ENCODE results near the gene DNAJC18.
A peak's percentile ranks its signal among the peaks of the same experiment; 100 is the strongest.
"Not testable (repeated sequence)": the region's sequence is repeated elsewhere in the genome, so short reads cannot be mapped to it uniquely, and the experiment has no call there.

DNAJC18 gene

DNA sequence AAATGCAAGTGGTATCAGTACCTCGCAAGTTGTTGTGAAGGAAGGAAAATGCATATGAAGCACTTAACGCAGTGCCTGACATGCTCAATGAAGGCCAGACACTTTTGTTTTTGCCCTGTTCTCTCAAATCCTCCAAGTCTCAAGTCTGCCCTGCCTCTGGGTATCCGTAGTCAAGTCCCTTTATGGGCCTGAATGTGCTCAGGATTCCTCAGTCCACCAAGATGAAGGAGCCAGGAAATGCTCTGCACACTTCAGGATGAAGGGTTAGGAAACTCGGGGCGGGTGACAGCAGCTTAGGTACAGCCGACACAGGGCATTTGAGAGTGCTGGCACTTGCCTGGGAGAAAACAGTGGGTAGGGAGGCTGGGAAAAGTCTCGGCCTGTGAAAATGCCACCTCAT is 21.9 kb upstream of the DNAJC18 start:
- DNase-seq (ENCODE audit: low read depth in 2 of 2): no peak

DNA sequence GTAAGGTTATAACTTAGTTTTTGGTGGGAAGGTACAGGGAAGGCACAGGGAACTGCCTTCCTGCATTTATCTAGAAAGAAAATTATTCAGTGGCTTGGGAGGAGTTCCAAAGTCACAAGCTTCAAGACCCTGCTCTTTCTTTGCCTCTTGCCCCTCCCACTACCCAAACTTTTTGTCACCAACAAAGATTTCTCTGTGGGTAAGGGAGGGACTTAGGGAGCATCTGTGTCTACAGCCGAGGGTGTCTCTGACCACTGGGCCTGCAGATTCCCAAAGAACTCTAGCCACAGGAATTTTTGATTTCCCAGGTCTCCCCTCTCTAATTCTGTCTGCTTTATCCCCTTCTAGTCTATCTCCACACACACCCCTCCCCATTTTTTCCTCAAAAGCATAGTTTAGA is 21.1 kb upstream of the DNAJC18 start:
- DNase-seq (ENCODE audit: low read depth in 2 of 2): no peak

DNA sequence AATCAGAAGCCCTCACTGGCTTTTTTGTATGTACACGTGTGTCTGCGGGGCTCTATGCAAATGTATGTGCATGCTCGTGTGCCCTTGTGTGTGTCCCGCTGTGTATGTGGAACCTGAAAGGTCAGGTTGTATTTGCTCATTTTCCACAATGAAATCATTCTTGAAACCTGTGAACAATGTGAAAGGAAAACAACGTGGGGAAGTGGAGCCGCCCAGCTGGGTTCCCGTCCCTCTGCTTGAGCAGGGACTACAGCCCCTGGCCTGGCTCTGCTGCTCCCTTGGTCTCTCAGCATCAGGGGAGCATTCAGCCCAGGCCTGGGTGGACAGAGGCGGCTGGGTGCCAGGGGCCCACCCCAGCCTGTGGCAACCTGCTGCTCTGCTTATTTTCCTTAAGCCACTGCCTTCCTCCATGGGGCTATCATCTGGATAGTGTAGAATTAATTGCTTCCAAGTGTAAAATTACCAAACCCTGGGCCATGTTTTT is 20.2 kb upstream of the DNAJC18 start:
- DNase-seq (ENCODE audit: low read depth in 2 of 2): no peak

DNA sequence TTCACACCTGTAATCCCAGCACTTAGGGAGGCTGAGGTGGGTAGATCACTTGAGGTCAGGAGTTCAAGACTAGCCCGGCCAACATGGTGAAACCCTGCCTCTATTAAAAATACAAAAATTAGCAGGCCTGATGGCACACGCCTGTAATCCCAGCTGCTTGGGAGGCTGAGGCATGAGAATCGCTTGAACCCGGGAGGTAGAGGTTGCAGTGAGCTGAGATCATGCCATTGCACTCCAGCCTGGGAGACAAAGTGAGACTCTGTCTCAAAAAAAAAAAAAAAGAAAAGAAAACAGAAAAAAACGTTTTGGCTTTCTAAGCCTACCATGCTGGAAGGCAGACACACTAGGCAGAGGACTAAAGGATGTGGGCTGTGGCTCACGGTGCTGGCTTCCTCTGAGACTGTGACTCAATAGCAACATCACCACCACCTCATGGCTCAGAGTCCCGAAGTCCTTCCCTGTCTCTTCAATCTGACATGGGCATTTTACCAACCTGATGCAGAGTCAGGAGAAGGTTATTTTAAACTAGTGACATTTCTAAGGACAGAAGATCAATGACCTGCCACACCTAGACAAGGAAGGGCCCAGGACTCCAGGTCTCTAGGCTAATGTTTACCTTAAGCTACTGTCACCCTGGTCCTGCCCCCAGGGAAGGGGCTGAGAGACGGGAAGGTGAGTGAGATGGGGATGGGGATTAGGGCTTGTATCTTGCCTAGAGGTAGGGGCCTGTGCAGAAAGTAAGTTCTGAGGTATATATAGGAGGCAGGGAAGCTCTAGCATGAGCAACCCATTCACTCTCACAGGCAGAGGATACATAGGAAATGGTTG is 19.5 kb upstream of the DNAJC18 start:
- peak; percentile 47 to 55 for DNase-seq (ENCODE audit: low read depth in 2 of 2)

DNA sequence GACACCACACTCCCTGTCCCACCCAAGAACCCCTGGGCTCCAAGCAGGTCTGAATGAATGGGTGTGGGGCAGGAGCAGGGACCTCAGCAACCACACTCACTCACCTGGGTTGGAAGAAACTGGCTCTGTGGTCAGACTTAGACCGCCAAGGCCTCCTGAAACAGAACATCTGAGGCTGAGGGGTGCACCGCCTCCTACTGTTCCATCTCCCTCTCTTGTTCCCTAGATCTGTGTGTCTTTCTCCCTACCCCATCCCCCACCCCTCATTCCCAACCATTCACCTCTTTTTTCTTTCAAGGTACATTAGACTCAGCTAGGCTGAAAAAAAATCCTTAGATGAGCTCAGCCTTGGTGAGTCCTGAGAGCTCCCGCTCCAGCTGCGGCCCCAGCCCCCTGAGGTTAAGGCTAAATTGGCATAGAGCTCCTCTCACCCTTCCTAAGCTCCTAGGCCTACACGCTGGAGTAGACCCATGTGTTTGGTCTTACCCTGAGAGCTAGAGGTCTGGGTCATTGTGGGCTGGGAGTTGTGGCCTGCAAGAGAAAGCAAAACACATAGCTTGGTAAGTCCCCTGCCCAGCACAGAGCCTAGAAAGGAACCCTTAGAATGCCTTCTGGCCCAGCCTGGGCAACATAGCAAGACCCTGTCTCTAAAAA is 18.5 kb upstream of the DNAJC18 start:
- no peak for DNase-seq (ENCODE audit: low read depth in 2 of 2)

DNA sequence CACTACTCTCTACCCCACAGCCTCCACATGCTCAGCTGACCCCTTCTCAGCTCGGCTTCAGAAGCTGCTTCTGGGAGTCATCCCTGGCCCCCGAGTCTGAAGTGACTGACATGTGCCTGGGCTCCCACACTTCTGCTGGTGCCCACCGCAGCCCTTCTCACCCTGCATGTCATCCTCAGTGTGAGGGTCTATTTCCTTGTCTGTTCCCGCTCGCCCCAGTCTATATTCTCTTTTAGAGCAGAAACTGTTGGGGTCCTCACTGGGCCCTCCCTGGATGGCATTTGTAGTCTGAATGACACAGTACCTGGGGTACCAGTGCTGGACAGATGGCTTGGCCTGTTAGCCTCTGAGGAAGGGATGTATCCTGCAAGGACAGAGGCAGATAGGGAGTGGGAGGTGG is 17.9 kb upstream of the DNAJC18 start:
- no peak for DNase-seq (ENCODE audit: low read depth in 2 of 2)

DNA sequence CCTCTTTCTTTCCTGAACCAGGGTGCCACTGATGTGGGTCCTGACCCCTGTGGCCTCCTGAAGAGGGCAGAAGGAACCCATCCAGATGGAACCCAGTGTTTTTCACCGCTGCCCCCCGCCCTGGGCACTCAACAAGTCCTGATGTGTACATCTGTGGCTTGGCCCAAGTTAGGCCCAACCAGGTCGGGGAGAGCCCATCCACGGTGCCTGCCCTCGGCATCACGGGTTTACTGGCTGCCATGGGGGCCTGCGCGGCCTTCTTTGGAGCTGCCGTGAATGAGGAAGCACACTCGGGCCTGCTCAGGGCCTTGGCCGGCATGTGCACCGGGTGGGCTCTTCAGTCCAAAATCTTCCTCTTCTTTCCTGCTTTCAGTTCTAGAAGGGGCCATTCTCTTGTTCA is 17.5 kb upstream of the DNAJC18 start:
- DNase-seq (ENCODE audit: low read depth in 2 of 2): no peak

DNA sequence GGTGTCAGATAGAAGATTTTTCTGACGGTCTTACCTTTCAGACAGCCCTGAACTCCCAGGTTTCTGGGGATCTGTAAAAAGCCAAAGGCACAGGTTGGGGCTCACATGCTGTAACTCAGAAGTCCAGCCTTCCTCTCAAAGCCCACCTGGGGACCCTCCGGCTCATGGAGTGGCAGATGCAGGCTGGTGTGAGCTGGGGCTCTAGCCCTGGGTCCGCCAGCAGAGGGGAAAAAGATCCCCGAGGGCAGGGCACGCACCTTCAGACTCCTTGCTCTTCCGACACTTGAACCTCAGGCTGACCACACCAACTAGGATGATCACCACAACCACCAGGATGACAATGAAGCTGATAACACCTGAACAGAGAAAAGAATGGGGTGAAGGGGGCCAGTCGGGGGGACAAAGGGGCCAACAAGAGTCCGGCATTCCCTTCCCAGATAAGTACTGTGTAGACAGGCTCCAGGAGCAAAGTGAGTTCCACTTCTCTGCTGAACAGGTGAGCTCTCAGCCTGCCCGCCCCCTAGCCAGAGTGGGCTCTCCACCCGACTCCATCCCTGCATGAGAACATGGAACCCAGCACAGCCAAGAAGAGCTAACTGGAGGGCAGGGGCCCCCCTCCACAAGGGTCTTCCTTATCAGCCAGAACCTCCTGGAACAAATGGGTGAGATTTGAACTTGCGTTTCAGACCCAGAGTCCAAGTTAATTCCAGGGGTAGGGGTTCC is 15.4 kb upstream of the DNAJC18 start:
- DNase-seq (ENCODE audit: low read depth in 2 of 2): no peak

DNA sequence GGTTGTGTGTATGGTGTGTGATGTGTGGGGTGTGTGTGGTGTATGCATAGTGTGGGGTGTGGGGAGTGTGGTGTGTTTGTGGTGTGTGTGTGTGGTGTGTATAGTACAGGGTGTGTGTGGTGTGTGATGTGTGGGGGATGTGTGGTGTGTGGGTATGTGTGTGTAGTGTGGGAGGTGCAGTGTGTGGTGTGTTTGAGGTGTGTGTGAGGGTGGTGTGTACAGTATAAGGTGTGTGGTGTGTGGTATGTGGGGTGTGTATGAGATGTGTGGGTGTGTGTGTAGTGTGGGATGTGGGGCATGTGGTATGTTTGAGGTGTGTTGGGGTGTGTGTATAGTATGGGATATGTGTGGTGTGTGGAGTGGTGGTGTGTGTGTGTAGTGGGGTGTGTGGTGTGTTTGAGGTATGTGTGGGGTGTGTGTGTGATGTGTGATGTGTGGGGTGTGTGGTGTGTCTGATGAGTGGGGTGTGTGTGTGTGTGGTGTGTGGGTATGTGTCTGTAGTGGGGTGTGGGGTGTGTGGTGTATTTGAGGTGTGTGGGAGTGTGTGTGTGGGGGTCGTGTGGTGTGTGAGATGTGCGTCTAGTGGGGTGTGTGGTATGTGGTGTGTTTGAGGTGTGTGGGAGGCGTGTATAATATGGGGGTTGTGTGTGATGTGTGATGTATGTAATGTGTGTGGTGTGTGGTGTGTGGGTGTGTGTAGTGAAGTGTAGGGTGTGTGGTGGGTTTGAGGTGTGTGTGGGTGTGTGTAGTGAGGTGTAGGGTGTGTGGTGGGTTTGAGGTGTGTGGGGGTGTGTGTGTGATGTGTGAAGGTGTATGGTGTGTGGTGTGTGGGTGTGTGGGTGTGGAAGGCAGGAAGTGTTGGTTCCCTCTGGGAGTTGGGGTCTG is 14.6 kb upstream of the DNAJC18 start:
- DNase-seq (ENCODE audit: low read depth in 2 of 2): no peak

DNA sequence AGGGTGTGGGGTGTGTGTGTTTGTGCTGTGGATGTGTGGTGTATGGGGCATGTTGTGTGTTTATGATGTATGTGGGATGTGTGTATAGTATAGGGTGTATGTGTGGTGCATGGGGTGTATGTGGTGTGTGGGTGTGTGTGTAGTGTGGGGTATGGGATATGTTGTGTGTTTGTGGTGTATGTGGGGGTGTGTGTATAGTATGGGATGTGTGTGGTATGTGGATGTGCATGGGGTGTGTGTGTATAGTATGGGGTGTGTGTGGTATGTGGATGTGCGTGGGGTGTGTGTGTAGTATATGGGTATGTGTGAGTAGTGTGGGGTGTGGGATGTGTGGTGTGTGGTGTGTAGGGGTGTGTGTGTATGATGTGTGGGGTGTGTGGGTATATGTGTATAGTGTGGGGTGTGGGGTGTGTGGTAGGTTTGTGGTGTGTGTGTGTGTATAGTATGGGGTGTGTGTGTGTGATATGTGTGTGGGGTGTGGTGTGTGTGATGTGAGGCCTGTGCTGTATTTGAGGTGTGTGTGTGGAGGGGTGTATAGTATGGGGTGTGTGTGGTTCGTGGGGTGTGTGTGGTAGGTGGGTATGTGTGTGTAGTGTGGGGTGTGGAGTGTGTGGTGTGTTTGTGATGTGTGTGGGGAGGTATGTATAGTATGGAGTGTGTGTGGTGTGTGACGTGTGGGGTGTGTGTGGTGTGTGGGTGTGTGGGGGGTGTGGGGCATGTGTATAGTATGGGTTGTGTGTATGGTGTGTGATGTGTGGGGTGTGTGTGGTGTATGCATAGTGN is 12.7 kb upstream of the DNAJC18 start:
- no peak for DNase-seq (ENCODE audit: low read depth in 2 of 2)

DNA sequence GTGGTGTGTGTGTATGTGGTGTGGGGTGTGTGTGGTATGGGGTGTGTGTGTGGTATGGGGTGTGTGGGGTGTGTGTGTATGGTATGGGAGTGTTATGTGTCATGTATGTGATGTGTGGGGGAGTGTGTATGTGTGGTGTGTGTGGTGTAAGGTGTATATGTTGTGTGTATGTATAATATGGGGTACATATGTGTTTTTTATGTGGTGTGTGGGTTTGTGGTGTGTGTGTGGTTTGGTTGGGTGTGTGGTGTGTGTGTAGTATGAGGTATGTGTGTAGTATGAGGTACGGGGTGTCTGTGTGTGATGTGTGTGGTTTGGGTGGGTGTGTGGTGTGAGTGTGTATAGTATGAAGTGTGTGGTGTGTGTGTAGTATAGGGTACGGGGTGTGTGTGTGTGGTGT is 11.9 kb upstream of the DNAJC18 start:
- no peak for DNase-seq (ENCODE audit: low read depth in 2 of 2)

DNA sequence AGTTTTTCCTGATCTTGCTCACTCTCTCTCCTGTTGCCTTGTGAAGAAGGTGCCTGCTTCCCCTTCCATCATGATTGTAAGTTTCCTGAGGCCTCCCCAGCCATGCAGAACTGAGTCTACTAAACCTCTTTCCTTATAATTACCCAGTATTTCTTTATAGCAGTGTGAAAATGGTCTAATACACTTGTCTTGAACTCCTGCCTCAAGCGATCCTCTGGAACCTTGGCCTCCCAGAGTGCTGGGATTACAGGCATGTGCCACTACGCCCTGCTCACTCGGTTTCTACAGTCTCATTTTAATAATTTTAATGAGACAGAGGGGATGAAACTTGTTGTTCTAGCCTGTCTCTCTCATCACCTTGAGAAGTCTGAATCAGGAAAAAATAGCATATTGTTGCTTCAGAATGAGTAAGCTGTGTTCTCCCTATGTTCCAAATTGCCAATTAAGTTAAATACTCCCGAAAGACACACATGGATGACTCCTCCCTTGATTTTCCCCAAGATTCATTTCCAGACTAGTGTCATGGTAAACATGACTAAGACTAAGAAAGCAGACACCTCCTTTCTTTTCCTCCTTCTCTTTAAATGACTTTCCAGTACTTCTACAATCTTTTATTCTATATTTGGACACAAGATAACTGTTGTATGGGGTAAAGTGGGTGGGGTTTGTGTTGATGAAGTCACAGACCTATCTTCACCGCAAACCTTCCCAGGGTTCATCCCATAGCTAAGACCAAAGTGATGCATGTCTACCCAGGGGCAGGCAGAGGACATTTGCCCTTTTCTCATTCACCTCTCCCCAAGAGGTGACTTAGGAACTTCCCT is 7.8 kb upstream of the DNAJC18 start:
- DNase-seq (ENCODE audit: low read depth in 2 of 2): no peak

DNA sequence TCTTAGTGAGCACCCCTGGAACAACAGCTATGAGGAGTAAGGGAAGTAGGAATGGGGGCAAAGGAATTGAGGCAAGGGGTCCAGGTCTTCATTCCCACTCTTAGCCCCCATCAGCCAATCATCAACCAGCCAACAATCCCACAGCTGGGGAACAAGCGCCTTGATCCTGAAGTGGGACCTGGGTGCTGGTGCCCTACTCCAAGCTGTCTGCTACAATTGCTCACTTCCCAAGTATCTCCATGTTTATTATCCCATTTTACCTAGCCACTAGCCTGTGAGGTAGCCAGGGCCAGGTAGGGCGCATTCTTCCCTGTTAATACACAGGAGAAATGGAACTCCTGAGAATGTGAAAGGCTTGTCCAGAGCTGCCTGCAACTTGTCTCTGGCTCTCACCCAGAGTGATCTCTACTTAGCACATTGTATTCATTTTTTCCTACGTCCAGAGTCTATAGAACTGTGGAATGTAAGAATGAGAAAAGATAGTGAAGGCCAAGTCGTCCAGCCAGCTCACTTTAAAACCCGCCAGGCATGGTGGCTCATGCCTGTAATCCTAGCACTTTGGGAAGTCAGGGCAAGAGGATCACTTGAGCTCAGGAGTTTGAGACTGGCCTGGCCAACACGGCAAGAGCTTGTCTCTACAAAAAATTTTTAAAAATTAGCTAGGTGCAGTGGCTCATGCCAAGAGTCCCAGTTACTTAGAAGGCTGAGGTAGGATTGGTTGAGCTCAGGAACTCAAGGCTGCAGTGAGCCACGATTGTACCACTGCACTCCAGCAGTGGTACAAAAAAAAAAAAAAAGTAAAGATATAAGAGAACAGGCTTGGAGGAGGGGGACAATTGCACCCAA is 6.2 kb upstream of the DNAJC18 start:
- DNase-seq (ENCODE audit: low read depth in 2 of 2): no peak

DNA sequence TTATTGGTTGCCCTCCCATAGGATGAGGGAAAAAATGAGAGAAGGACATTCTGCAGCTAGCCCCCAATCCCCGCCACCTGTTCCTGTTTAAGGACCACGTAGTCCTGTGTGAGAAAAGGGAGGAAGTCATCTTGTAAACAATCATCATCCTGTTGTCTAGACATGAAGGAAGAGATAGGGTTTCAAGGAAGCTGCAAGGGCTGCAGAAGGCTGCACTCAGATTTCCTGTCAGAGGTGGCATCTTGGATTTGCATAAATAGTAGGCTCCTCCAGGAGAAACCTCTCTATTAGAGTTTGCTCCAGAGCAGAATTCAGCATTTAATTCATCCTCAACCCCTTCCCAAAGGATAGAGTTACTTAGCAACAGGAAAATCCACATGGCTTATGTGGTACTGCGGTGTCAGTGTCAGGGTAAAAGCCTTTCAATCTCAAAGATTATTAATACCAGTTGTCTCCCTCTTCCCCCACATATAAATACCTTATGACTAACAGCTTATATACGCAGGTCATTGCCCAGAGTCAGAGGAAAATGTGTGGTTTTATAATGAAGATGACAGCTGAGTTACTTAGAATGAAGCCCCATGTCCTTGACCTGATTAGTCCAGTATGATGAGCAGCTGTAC is 4.6 kb upstream of the DNAJC18 start:
- DNase-seq (ENCODE audit: low read depth in 2 of 2): no peak

DNA sequence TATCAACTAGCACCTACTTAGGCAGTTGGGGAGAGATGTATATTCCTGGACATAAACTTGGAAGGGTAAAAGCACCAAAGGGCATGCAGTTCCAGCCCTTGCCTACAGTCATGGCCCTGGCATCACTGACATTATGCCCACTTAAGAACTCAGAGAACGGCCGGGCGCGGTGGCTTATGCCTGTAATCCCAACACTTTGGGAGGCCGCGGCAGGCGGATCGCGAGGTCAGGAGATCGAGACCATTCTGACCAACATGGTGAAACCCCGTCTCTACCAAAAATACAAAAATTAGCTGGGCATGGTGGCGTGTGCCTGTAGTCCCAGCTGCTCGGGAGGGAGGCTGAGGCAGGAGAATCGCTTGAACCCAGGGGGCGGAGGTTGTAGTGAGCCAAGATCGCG is 1.1 kb upstream of the DNAJC18 start:
- not testable (repeated sequence) for DNase-seq (ENCODE audit: low read depth in 2 of 2)

DNA sequence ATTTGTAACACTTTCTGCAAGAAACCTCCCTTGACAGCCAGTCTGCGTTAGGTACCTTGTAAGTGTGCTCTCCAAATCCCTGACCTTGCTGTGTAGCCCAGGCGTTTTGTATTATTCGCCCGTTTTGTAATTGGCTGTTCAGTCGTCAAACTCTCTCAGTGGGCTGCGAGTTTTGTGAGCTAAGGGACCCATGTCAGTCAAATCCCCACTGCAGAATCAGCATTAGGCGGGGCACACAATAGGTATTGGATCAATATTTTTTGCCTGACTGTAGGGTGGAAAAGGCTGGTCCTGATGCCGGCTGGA is 665 bp downstream of the DNAJC18 start:
- DNase-seq (ENCODE audit: low read depth in 2 of 2): no peak

DNA sequence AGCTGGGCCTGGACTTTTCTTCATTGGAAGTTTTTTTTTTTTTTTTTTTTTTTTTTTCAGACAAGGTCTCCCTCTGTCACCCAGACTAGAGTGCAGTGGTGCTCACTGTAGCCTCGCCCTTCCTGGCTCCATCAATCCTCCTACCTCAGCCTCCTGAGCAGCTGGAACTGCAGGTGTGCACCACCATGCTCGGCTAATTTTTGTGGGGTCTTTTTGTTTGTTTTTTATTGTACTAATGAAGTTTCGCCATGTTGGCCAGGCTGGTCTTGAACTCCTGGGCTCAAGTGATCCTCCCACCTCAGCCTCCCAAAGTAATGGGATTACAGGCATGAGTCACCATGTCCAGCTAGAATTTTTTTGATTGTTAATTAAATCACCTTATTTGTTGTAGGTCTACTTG is 3.6 kb downstream of the DNAJC18 start:
- no peak for DNase-seq (ENCODE audit: low read depth in 2 of 2)

DNA sequence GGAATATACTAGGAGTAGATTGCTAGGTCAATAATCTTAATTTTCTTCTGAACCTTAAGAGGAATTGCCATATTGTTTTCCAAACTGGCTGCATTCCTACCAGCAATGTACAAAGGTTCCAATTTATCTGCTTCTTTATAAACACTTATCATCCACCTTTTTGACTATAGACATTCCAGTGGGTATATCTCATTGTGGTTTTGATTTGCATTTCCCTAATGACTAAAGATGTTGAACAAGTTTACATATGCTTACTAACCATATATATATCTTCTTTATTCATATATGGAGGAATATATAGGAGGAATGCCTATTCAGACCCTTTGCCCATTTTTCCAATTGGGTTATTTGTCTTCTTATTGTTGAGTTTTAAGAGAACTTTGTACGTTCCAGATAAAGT is 7.6 kb downstream of the DNAJC18 start:
- no peak for DNase-seq (ENCODE audit: low read depth in 2 of 2)

DNA sequence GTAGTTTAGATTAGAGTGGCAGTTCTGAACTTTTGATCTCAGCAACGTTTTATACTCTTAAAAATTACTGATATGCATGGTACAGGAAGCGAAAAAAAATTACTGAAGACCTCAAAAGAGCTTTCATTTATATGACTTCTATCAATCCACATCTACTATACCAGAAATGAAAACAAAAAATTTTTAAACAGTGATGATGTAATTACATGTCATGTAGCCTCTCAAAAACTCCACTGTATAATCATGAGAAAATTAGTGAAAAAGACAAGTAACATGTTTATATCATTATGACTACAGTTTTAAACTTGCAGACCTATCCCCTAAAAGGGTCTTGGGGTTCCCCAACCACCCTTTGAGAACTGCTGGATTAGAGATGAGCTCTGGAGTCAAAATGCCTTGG is 9.3 kb downstream of the DNAJC18 start:
- DNase-seq (ENCODE audit: low read depth in 2 of 2): no peak

Measured in stimulated activated CD8-positive, alpha-beta memory T cell treated with anti-CD3 and anti-CD28 coated beads, Interleukin-7, amount 100 ng/mL, for 1 hour (primary cell).